HEK293T (cell line): ENCODE measurements around the gene PTPRE.

Experiments
- ARNT ChIP-seq: fragments of 450-650 bp; IDR thresholded peaks from 2 replicates; pipeline ENCODE4 v1.6.1; 2017; ENCODE audit warnings: mild to moderate bottlenecking
- BHLHE40 ChIP-seq: fragments of 450-650 bp; IDR thresholded peaks from 2 replicates; pipeline ENCODE4 v1.6.1; 2016; ENCODE audit warnings: mild to moderate bottlenecking, moderate library complexity, borderline replicate concordance
- CTBP1 ChIP-seq: fragments of 450-650 bp; IDR thresholded peaks from 2 replicates; pipeline ENCODE4 v1.6.1; 2016; ENCODE audit warnings: borderline replicate concordance
- ELF4 ChIP-seq: fragments of 450-650 bp; IDR thresholded peaks from 2 replicates; pipeline ENCODE4 v1.6.1; 2017; ENCODE audit warnings: antibody characterized with exemption
- FOXA1 ChIP-seq: fragments of 450-650 bp; IDR thresholded peaks from 2 replicates; pipeline ENCODE4 v1.6.1; 2016; ENCODE audit warnings: mild to moderate bottlenecking
- FOXK2 ChIP-seq: fragments of 450-650 bp; IDR thresholded peaks from 2 replicates; pipeline ENCODE4 v1.6.1; 2016; ENCODE audit warnings: mild to moderate bottlenecking
- FOXM1 ChIP-seq: fragments of 450-650 bp; IDR thresholded peaks from 2 replicates; pipeline ENCODE4 v1.6.1; 2017; ENCODE audit warnings: mild to moderate bottlenecking, borderline replicate concordance
- HDGF ChIP-seq: fragments of 450-650 bp; IDR thresholded peaks from 2 replicates; pipeline ENCODE4 v1.6.1; 2017; ENCODE audit warnings: antibody characterized with exemption, borderline replicate concordance
- LEF1 ChIP-seq: fragments of 450-650 bp; IDR thresholded peaks from 2 replicates; pipeline ENCODE4 v1.6.1; 2017; ENCODE audit warnings: mild to moderate bottlenecking, borderline replicate concordance
- NFRKB ChIP-seq: fragments of 450-650 bp; IDR thresholded peaks from 2 replicates; pipeline ENCODE4 v1.6.1; 2016; ENCODE audit warnings: mild to moderate bottlenecking, moderate library complexity
- SP1 ChIP-seq: fragments of 450-650 bp; IDR thresholded peaks from 2 replicates; pipeline ENCODE4 v1.6.1; 2017
- SUZ12 ChIP-seq: fragments of 450-650 bp; IDR thresholded peaks from 2 replicates; pipeline ENCODE4 v1.6.1; 2016; ENCODE audit warnings: mild to moderate bottlenecking
- TARDBP ChIP-seq: fragments of 450-650 bp; IDR thresholded peaks from 2 replicates; pipeline ENCODE4 v1.6.1; 2016
- ZNF384 ChIP-seq: fragments of 450-650 bp; IDR thresholded peaks from 2 replicates; pipeline ENCODE4 v1.6.1; 2016

GRCh38 chr10:128011059-128011979, 104.4 kb downstream of the PTPRE start:
- TF ChIP-seq FOXA1 (no peak), SP1 (no peak), SUZ12 (no peak), FOXM1 (no peak), CTBP1 (no peak), HDGF (no peak), ELF4 (no peak), FOXK2 (no peak), NFRKB (no peak), LEF1 (no peak), ARNT (no peak), ZNF384 (no peak), BHLHE40 (no peak), TARDBP (no peak)
